Natural killer cell treated with Interleukin-12 subunit alpha and Interleukin-12 subunit beta and Interleukin-15 and Interleukin-18, amount 100 ng/mL, for 72 hours (primary cell): Measurements from ENCODE around the gene SETD7. TPM values are rescaled to one million over a fixed set of nuclear protein-coding genes. Genes with fewer than 3 reads are reported as not detected.
"Not testable (repeated sequence)": the region's sequence is repeated elsewhere in the genome, so short reads cannot be mapped to it uniquely, and the experiment has no call there.

ENCODE experiments used
- ATAC-seq, 2 donors: fragments of 150-1000 bp; cut with Tn5 transposase in 1 of 2; sonication (Bioruptor Pico), chemical (Tn5 transposase) in 1 of 2; 2 replicates each; pipeline ENCODE4 v1.10.0; 2021
- DNase-seq: peaks from one replicate; pipeline ENCODE4 v3.0.0; 2022; ENCODE audit warnings: low spot score
- H3K27ac Mint-ChIP-seq, 2 donors: 1 replicate in 1 of 2; 2 replicates in 1 of 2; pipeline ENCODE4 v1.8.0; 2022; ENCODE audit warnings: mixed read lengths in 2 of 2, mild to moderate bottlenecking in 1 of 2, moderate library complexity in 1 of 2
- H3K27me3 Mint-ChIP-seq, 2 donors: 1 replicate in 1 of 2; 2 replicates in 1 of 2; pipeline ENCODE4 v1.8.0; 2022; ENCODE audit warnings: mixed read lengths in 2 of 2
- H3K36me3 Mint-ChIP-seq: one replicate; pipeline ENCODE4 v1.8.0; 2022; ENCODE audit warnings: mixed read lengths
- H3K4me1 Mint-ChIP-seq, 2 donors: 1 replicate in 1 of 2; 2 replicates in 1 of 2; pipeline ENCODE4 v1.8.0; 2022; ENCODE audit warnings: low read depth in 2 of 2, mixed read lengths in 2 of 2, mild to moderate bottlenecking in 1 of 2
- H3K4me3 Mint-ChIP-seq: one replicate; pipeline ENCODE4 v1.8.0; 2022; ENCODE audit warnings: mixed read lengths
- H3K9me3 Mint-ChIP-seq: 2 replicates; pipeline ENCODE4 v1.8.0; 2022; ENCODE audit warnings: mixed read lengths
- total RNA-seq, 2 donors: library from RNA; stranded (reverse); gene quantifications; one replicate each; pipeline ENCODE4 v1.2.3, GENCODE V29; 2022

SETD7 gene
- total RNA-seq, 2 donors from 2014 or later = 5.7 to 10.1 TPM

DNA sequence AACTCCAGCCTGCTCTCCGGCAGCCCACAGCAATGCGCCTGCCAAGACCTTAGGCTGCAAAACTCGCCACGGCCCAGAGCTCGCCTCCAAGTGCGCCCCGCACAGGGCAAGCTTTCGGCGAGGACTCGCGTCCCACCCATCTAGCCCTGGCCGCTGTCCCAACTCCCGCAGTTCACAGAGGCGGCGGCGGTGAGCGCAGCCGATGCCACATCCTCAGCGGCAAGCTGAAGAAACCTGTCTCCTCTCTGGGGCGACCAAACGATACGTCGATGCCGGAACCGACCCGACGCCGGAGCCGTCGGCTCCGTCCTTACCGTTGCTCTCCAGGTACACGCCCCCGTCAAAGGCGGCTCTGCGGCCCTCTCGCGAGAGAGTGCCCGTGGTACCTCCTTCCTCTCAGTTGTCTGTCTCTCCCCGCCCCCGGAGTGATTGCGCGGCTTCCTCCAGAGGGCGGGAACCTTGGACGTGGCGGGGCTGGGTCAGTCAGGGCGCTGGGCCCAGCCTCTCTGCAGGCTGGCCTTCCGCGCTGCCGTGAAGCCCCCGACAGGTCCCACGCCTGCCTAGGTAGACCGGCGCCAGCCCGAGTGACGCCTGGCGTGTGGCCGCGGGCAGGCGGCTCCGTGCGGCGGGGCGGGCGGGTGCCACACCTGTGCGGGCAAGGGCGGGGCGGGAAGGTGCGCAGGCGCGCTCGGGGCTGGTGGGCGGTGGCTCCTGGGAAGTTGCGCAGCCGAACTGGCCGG, 102.5 kb downstream of the SETD7 start:
- H3K36me3 Mint-ChIP-seq = no peaks in the 10 kb centered on the region
- DNase-seq (peak; percentile 99), ATAC-seq (peak; percentile 95 to 96)
- no peaks in the 10 kb centered on the region for H3K9me3 Mint-ChIP-seq
- peak overlapping the region; percentile 94 to 97 for H3K27ac Mint-ChIP-seq
- H3K4me1 Mint-ChIP-seq = peaks cover 38 to 66% of the 10 kb centered on the region in 2 donors
- H3K27me3 Mint-ChIP-seq = no peaks in the 10 kb centered on the region
- H3K4me3 Mint-ChIP-seq = peak overlapping the region; percentile 98

DNA sequence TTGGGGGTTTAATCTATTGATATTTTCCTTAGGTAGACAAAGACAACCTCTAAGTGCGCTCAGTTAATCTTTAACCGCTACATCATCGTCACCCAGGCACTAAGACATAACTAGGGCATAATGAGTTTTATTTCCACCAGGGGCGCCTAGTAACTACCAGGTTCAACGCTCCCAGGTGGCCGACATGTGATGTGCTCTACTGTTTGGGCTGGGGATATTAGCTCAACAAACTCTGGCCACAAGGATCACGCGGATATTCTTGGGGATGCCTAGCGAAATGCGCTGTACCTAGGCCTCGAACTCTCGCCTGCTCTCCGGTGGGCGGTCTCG, 103.0 kb downstream of the SETD7 start:
- H3K4me1 Mint-ChIP-seq = peaks cover 33 to 61% of the 10 kb centered on the region in 2 donors
- H3K27ac Mint-ChIP-seq = peak overlapping the region; percentile 94 to 97
- H3K36me3 Mint-ChIP-seq = no peaks in the 10 kb centered on the region
- ATAC-seq (peak; percentile 25 to 52), DNase-seq (no peak)
- no peaks in the 10 kb centered on the region for H3K27me3 Mint-ChIP-seq
- H3K4me3 Mint-ChIP-seq = peak overlapping the region; percentile 98
- H3K9me3 Mint-ChIP-seq = no peaks in the 10 kb centered on the region

DNA sequence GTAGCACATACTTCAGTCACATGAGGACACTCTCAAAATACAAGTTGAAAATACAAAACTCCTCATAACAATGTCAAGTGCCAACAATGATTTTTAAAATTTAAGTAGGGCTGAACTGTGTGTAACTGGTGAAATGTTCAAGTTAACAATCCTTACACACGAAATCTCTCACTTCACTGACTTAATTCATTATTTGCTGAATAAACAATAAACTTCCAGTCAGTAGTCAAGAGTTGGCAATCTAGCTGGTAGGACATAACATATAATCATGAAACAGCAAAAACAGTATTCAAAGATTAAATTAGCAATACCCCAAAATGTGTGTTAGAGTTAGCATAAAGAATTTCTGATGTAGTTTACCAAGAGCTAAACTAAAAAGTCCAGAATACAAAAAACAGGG, 104.0 kb downstream of the SETD7 start:
- Mint-ChIP-seq H3K4me1 (peaks cover 29 to 51% of the 10 kb centered on the region in 2 donors), H3K9me3 (no peaks in the 10 kb centered on the region), H3K27ac (peak overlapping the region; percentile 94 to 97), H3K27me3 (no peaks in the 10 kb centered on the region), H3K36me3 (no peaks in the 10 kb centered on the region), H3K4me3 (peak overlapping the region; percentile 98)
- ATAC-seq = no peak
- no peak for DNase-seq

DNA sequence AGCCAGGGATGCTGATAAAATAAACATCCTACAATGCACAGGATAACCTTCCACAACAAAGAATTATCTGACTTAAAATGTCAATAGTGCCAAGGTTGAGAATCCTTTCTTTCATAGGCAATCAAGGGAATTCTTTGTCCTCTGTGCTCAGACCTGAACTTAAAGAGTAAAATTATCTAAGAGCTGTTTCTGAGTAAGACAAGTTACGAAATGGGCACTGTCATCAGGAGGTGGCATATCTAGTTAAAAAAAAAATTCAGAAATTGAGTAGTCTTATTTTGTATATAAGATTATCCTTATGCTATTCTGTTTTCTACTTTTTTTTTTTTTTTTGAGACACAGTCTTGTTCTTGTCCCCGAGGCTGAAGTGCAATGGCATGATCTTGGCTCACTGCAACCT, 105.4 kb downstream of the SETD7 start:
- H3K27ac Mint-ChIP-seq = no peak overlapping the region
- no peak overlapping the region for H3K4me3 Mint-ChIP-seq
- H3K4me1 Mint-ChIP-seq = peaks cover 21 to 37% of the 10 kb centered on the region in 2 donors
- ATAC-seq (no peak), DNase-seq (no peak)
- H3K9me3 Mint-ChIP-seq = no peaks in the 10 kb centered on the region
- no peaks in the 10 kb centered on the region for H3K36me3 Mint-ChIP-seq
- H3K27me3 Mint-ChIP-seq = no peaks in the 10 kb centered on the region

DNA sequence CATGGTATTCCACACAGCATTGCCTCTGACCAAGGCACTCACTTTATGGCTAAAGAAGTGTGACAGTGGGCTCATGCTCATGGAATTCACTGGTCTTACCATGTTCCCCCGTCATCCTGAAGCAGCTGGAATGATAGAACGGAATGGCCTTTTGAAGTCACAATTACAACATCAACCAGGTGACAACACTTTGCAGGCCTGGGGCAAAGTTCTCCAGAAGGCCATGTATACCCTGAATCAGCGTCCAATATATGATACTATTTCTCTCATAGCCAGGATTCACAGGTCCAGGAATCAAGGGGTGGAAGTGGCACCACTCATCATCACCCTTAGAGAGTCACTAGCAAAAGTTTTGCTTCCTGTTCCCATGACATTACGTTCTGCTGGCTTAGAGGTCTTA, 108.9 kb downstream of the SETD7 start:
- not testable (repeated sequence) for H3K4me1 Mint-ChIP-seq, ATAC-seq, H3K36me3 Mint-ChIP-seq, H3K27me3 Mint-ChIP-seq, DNase-seq, H3K4me3 Mint-ChIP-seq, H3K27ac Mint-ChIP-seq, H3K9me3 Mint-ChIP-seq

Other genes starting within 250 kb of the SETD7 start
- 10 to 100 TPM in 1 of 2 donors, 1 to 10 TPM in 1; 6.8 to 10.0 TPM for gene RAB33B, start 102.1 kb downstream of the SETD7 start, total RNA-seq
- gene MGST2, start 109.6 kb upstream of the SETD7 start, total RNA-seq = 10 to 100 TPM in 1 of 2 donors, 1 to 10 TPM in 1; 8.2 to 19.0 TPM